ENCODE measurements around the gene CUL4A. TPM values are rescaled to one million over a fixed set of nuclear protein-coding genes. Genes with fewer than 3 reads are reported as not detected.

CUL4A gene
- total RNA-seq, 1 donor from 2014 or later = 57.0 TPM

- Histone ChIP-seq H3K36me3 (peaks cover 4% of the 10 kb centered on the region), H3K4me3 (no peak overlapping the region), H3K9me3 (no peaks in the 10 kb centered on the region), H3K27me3 (no peaks in the 10 kb centered on the region), H3K4me1 (no peaks in the 10 kb centered on the region), H3K27ac (no peak overlapping the region)
- intact Hi-C loops (cut with DNase I) = no loop called here
- TF ChIP-seq CTCF (IDR thresholded peaks at IDR 0.05) = no peak
- ATAC-seq = no peak
- DNase-seq = no peak
Observed at GRCh38 chr13:113169277-113170272, 39.8 kb upstream of the CUL4A start.

- no peak overlapping the region for H3K27ac ChIP-seq
- no peak overlapping the region for H3K4me3 ChIP-seq
- no peak for DNase-seq
- H3K9me3 ChIP-seq = no peaks in the 10 kb centered on the region
- H3K27me3 ChIP-seq = no peaks in the 10 kb centered on the region
- ATAC-seq = no peak
- H3K4me1 ChIP-seq = no peaks in the 10 kb centered on the region
- H3K36me3 ChIP-seq = peaks cover 5% of the 10 kb centered on the region
- TF ChIP-seq CTCF (IDR thresholded peaks at IDR 0.05) = no peak
- intact Hi-C loops (cut with DNase I) = no loop called here
Observed at GRCh38 chr13:113170511-113170910, 38.9 kb upstream of the CUL4A start.

- no peaks in the 10 kb centered on the region for H3K4me1 ChIP-seq
- DNase-seq (no peak), ATAC-seq (no peak)
- no peaks in the 10 kb centered on the region for H3K9me3 ChIP-seq
- peaks cover 15% of the 10 kb centered on the region for H3K36me3 ChIP-seq
- no peak overlapping the region for H3K4me3 ChIP-seq
- no peaks in the 10 kb centered on the region for H3K27me3 ChIP-seq
- H3K27ac ChIP-seq = no peak overlapping the region
- intact Hi-C loops (cut with DNase I) = no loop called here
- no peak for TF ChIP-seq CTCF (IDR thresholded peaks at IDR 0.05)
Observed at GRCh38 chr13:113171250-113172125, 37.9 kb upstream of the CUL4A start.

GRCh38 chr13:113172419-113172926 lies 36.9 kb upstream of the CUL4A start:
- intact Hi-C loops (cut with DNase I) = no loop called here
- H3K4me1 ChIP-seq = no peaks in the 10 kb centered on the region
- H3K4me3 ChIP-seq = no peak overlapping the region
- peaks cover 25% of the 10 kb centered on the region for H3K36me3 ChIP-seq
- ATAC-seq (no peak), DNase-seq (no peak)
- H3K9me3 ChIP-seq = no peaks in the 10 kb centered on the region
- TF ChIP-seq CTCF (IDR thresholded peaks at IDR 0.05) = no peak
- H3K27me3 ChIP-seq = no peaks in the 10 kb centered on the region
- no peak overlapping the region for H3K27ac ChIP-seq

- peak; percentile 75 for ATAC-seq
Observed at GRCh38 chr13:113176280-113176679, 33.1 kb upstream of the CUL4A start.

More at GRCh38 chr13:113176280-113176679, 33.1 kb upstream of the CUL4A start:
- no peak for TF ChIP-seq CTCF (IDR thresholded peaks at IDR 0.05)
- no peak for DNase-seq
- H3K4me1 ChIP-seq = no peaks in the 10 kb centered on the region
- no peaks in the 10 kb centered on the region for H3K27me3 ChIP-seq
- H3K4me3 ChIP-seq = no peak overlapping the region
- no peaks in the 10 kb centered on the region for H3K9me3 ChIP-seq
- no peak overlapping the region for H3K27ac ChIP-seq
- intact Hi-C loops (cut with DNase I) = no loop called here
- peaks cover 63% of the 10 kb centered on the region for H3K36me3 ChIP-seq

Data from upper lobe of right lung (tissue), 1 donor.